ENCODE data around the gene SLC16A3.

- TF ChIP-seq CTCF (IDR thresholded peaks at IDR 0.05; ENCODE audit: low read depth, low read length, missing input control) (no peak), EGR1 (IDR thresholded peaks at IDR 0.05; ENCODE audit: low read depth in 2 of 2) (no peak), YY1 (IDR thresholded peaks at IDR 0.05) (no peak)
Measured at GRCh38 chr17:82222816-82223215, 6.0 kb upstream of the SLC16A3 start.
